Spleen (tissue), 7 donors: ENCODE results near the gene RBMS1.

Source experiments
- POLR2A ChIP-seq, 3 donors: fragments of 450-650 bp; IDR thresholded peaks; one replicate each; pipeline ENCODE4 v1.5.1; 2017; ENCODE audit warnings: antibody characterized with exemption in 3 of 3, mild to moderate bottlenecking in 1 of 3
- POLR2AphosphoS5 ChIP-seq, 3 donors: sonication (generic); formaldehyde crosslinking; IDR thresholded peaks; one replicate each; pipeline ENCODE4 v1.5.1; 2017; ENCODE audit warnings: antibody characterized with exemption in 3 of 3
- TF ChIP-seq, protein P1 (sequence below), 11 experiments: fragments of 200-600 bp in 7 of 11; fragments of 450-650 bp in 4 of 11; sonication (generic) in 4 of 11; IDR thresholded peaks in 8 of 11; conservative IDR thresholded peaks in 3 of 11; 1 replicate in 7 of 11; 2 replicates in 4 of 11; pipeline versions ENCODE4 v1.4.0 to v1.8.0; 2016 to 2021; ENCODE audit warnings: antibody characterized with exemption in 11 of 11, inconsistent platforms in 4 of 11, mild to moderate bottlenecking in 1 of 11
- donor health status: DM: no; HTN: no; CAD: no; lungs with moderate emphysema.
- donor health status: DM: no; HTN: no; CAD: no.
- donor health status: DM: no; HTN: no; CAD: no.

DNA sequence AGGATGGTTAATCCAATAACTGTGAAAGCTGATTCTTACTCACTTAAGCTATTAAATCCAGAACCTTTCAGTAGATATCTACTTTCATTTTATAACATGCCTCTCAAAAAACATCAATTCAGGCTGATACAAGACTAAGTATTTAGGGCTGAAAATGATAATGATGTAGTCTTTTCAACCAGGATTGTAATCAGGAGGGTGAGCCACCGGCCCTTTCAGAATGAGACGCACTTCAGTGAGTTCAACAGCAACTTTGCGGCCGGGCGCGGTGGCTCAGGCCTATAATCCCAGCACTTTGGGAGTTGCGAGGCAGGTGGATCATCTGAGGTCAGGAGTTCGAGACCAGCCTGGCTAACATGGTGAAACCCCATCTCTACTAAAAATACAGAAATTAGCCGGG, 30.4 kb downstream of the RBMS1 start:
- TF ChIP-seq, protein P1, sequence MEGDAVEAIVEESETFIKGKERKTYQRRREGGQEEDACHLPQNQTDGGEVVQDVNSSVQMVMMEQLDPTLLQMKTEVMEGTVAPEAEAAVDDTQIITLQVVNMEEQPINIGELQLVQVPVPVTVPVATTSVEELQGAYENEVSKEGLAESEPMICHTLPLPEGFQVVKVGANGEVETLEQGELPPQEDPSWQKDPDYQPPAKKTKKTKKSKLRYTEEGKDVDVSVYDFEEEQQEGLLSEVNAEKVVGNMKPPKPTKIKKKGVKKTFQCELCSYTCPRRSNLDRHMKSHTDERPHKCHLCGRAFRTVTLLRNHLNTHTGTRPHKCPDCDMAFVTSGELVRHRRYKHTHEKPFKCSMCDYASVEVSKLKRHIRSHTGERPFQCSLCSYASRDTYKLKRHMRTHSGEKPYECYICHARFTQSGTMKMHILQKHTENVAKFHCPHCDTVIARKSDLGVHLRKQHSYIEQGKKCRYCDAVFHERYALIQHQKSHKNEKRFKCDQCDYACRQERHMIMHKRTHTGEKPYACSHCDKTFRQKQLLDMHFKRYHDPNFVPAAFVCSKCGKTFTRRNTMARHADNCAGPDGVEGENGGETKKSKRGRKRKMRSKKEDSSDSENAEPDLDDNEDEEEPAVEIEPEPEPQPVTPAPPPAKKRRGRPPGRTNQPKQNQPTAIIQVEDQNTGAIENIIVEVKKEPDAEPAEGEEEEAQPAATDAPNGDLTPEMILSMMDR (IDR thresholded peaks at IDR 0.05 in 8 of 11, conservative IDR thresholded peaks at IDR 0.05 in 3 of 11): no peak
- TF ChIP-seq POLR2A (IDR thresholded peaks at IDR 0.05) (no peak), POLR2AphosphoS5 (IDR thresholded peaks at IDR 0.05) (no peak)
